IMR-90 (cell line): ENCODE results near the gene MAPRE3. TPM values are rescaled to one million over a fixed set of nuclear protein-coding genes. Genes with fewer than 3 reads are reported as not detected.

Source experiments
- ATAC-seq: fragments of 200-7000 bp; cut with Tn5 transposase; 2 replicates; pipeline ENCODE4 v1.9.1; 2020; ENCODE audit warnings: low read depth, mild to moderate bottlenecking, moderate library complexity
- BruUV-seq: library from RNA; stranded (reverse); fragments of 400-500 nt; replicated peaks from 2 replicates; lab custom pipeline; 2021; lab: Mats Ljungman, UMichigan
- CTCF ChIA-PET: fragments of 300-600 bp; formaldehyde crosslinking; extraction: SDS; loops from one replicate; lab custom pipeline; 2021; ENCODE audit warnings: antibody characterized with exemption; lab: Yijun Ruan, JAX
- POLR2A ChIA-PET: fragments of 300-600 bp; sonication (Branson Sonifier 250); formaldehyde crosslinking; loops from one replicate; lab custom pipeline; 2022; ENCODE audit warnings: antibody characterized with exemption; ENCODE audit not compliant: unreplicated experiment; lab: Charles Lee
- DNase-seq: peaks from one replicate; pipeline ENCODE4 v3.0.0; 2013
- H2AFZ ChIP-seq: replicated peaks from 2 replicates; pipeline ENCODE3; 2013; ENCODE audit warnings: low read length, mild to moderate bottlenecking; ENCODE audit not compliant: poor library complexity
- H2AK5ac ChIP-seq: 2 replicates; pipeline ENCODE4 v1.6.1; 2013; ENCODE audit warnings: low read depth, low read length, inconsistent platforms
- H2AK9ac ChIP-seq: replicated peaks from 2 replicates; pipeline ENCODE3; 2013; ENCODE audit warnings: mild to moderate bottlenecking, low read depth, low read length, moderate library complexity; ENCODE audit not compliant: poor library complexity
- H2BK120ac ChIP-seq: 2 replicates; pipeline ENCODE4 v1.6.1; 2013; ENCODE audit warnings: low read depth, low read length, inconsistent platforms
- H2BK15ac ChIP-seq: 3 replicates; pipeline ENCODE4 v1.6.1; 2013; ENCODE audit warnings: low read depth, low read length, inconsistent platforms
- H2BK20ac ChIP-seq: 2 replicates; pipeline ENCODE4 v1.6.1; 2013; ENCODE audit warnings: low read depth, mild to moderate bottlenecking, inconsistent platforms, low read length, moderate library complexity
- H2BK5ac ChIP-seq: 2 replicates; pipeline ENCODE4 v1.6.1; 2013; ENCODE audit warnings: mild to moderate bottlenecking, low read depth, low read length, inconsistent platforms; ENCODE audit not compliant: poor library complexity, severe bottlenecking
- H3K14ac ChIP-seq: replicated peaks from 2 replicates; pipeline ENCODE4 v1.6.1; 2013; ENCODE audit warnings: low read depth, low read length, inconsistent platforms
- H3K18ac ChIP-seq: 2 replicates; pipeline ENCODE4 v1.6.1; 2013; ENCODE audit warnings: low read depth, low read length, control low read depth
- H3K23ac ChIP-seq: 2 replicates; pipeline ENCODE4 v1.6.1; 2013; ENCODE audit warnings: low read depth, low read length, inconsistent platforms
- H3K27ac ChIP-seq: 2 replicates; pipeline ENCODE4 v1.5.1; 2013; ENCODE audit warnings: mild to moderate bottlenecking, control low read depth, low read length; ENCODE audit not compliant: insufficient read depth
- H3K27me3 ChIP-seq: 2 replicates; pipeline ENCODE4 v1.6.1; 2013; ENCODE audit warnings: low read length; ENCODE audit not compliant: control insufficient read depth, insufficient read depth
- H3K36me3 ChIP-seq: 2 replicates; pipeline ENCODE4 v1.6.1; 2013; ENCODE audit warnings: low read length, mixed read lengths; ENCODE audit not compliant: control insufficient read depth, insufficient read depth
- H3K4ac ChIP-seq: 2 replicates; pipeline ENCODE4 v1.6.1; 2013; ENCODE audit warnings: low read depth, low read length, inconsistent platforms
- H3K4me1 ChIP-seq: 2 replicates; pipeline ENCODE4 v1.6.1; 2013; ENCODE audit warnings: low read length, mixed read lengths; ENCODE audit not compliant: control insufficient read depth, insufficient read depth
- H3K4me2 ChIP-seq: 2 replicates; pipeline ENCODE4 v1.6.1; 2013; ENCODE audit warnings: low read depth, mild to moderate bottlenecking, control low read depth, low read length, moderate library complexity
- H3K4me3 ChIP-seq: 2 replicates; pipeline ENCODE4 v1.5.1; 2013; ENCODE audit warnings: low read depth, mild to moderate bottlenecking, control low read depth, low read length, moderate library complexity; ENCODE audit not compliant: insufficient read depth
- H3K56ac ChIP-seq: 2 replicates; pipeline ENCODE4 v1.6.1; 2013; ENCODE audit warnings: low read length, inconsistent platforms; ENCODE audit not compliant: insufficient read depth; ENCODE audit errors: extremely low read depth
- H3K79me1 ChIP-seq, 2 experiments: 2 replicates each; pipeline ENCODE4 v1.6.1; 2013; ENCODE audit warnings: low read length in 2 of 2, inconsistent platforms in 1 of 2, low read depth in 1 of 2
- H3K9ac ChIP-seq: 2 replicates; pipeline ENCODE4 v1.6.1; 2013; ENCODE audit warnings: low read depth, low read length, control low read depth
- H3K9me1 ChIP-seq: 2 replicates; pipeline ENCODE4 v1.6.1; 2013; ENCODE audit warnings: low read length, inconsistent platforms; ENCODE audit not compliant: insufficient read depth
- H3K9me3 ChIP-seq: 2 replicates; pipeline ENCODE4 v1.6.1; 2013; ENCODE audit warnings: low read length; ENCODE audit not compliant: control insufficient read depth, insufficient read depth
- H4K20me1 ChIP-seq: 2 replicates; pipeline ENCODE4 v1.6.1; 2013; ENCODE audit warnings: low read length, inconsistent platforms; ENCODE audit not compliant: insufficient read depth
- H4K5ac ChIP-seq: 2 replicates; pipeline ENCODE4 v1.6.1; 2013; ENCODE audit warnings: mild to moderate bottlenecking, low read depth, low read length, control low read depth
- H4K8ac ChIP-seq, 2 experiments: 2 replicates each; pipeline ENCODE4 v1.6.1; 2013; ENCODE audit warnings: low read depth in 2 of 2, low read length in 2 of 2, control low read depth in 1 of 2, inconsistent platforms in 1 of 2
- H4K91ac ChIP-seq: 2 replicates; pipeline ENCODE4 v1.6.1; 2013; ENCODE audit warnings: low read depth, low read length, inconsistent platforms; ENCODE audit not compliant: insufficient read depth
- BHLHE40 ChIP-seq: fragments of 150-350 bp; IDR thresholded peaks from 2 replicates; pipeline ENCODE4 v1.6.1; 2016; ENCODE audit warnings: mild to moderate bottlenecking, low read depth, low read length
- CEBPB ChIP-seq: IDR thresholded peaks from 2 replicates; pipeline ENCODE4 v1.6.1; 2012; ENCODE audit warnings: low read depth, low read length, improper control_type of control experiment
- FOS ChIP-seq: fragments of 150-350 bp; IDR thresholded peaks from 2 replicates; pipeline ENCODE4 v1.6.1; 2016; ENCODE audit warnings: low read depth, low read length
- MAFK ChIP-seq: IDR thresholded peaks from 2 replicates; pipeline ENCODE4 v1.6.1; 2012; ENCODE audit warnings: low read depth, low read length, improper control_type of control experiment
- NFE2L2 ChIP-seq: fragments of 150-350 bp; IDR thresholded peaks from 2 replicates; pipeline ENCODE4 v1.6.1; 2016; ENCODE audit warnings: low read depth, mild to moderate bottlenecking, low read length
- POLR2A ChIP-seq: IDR thresholded peaks from 2 replicates; pipeline ENCODE4 v1.6.1; 2012; ENCODE audit warnings: mild to moderate bottlenecking, low read depth, low read length
- RAD21 ChIP-seq: IDR thresholded peaks from 2 replicates; pipeline ENCODE4 v1.6.1; 2012; ENCODE audit warnings: low read length, improper control_type of control experiment
- RCOR1 ChIP-seq: IDR thresholded peaks from 2 replicates; pipeline ENCODE4 v1.6.1; 2012; ENCODE audit warnings: mild to moderate bottlenecking, low read length, improper control_type of control experiment; ENCODE audit not compliant: insufficient replicate concordance
- RFX5 ChIP-seq: IDR thresholded peaks from 2 replicates; pipeline ENCODE4 v1.8.0; 2012; ENCODE audit warnings: low read depth, mild to moderate bottlenecking, low read length, moderate library complexity
- SMC3 ChIP-seq: fragments of 150-350 bp; IDR thresholded peaks from 2 replicates; pipeline ENCODE4 v1.6.1; 2016; ENCODE audit warnings: low read depth, mild to moderate bottlenecking, antibody characterized with exemption, low read length, moderate library complexity
- WGBS, 2 experiments: methylation state at CpG; one replicate each; pipeline versions ENCODE4 v1.1.5 to v1.1.7; 2013; ENCODE audit warnings: missing lambda C conversion rate in 2 of 2; ENCODE audit not compliant: insufficient read length in 1 of 2; ENCODE audit errors: extremely low coverage in 2 of 2; 5-methylcytosine and 5-hydroxymethylcytosine counted together
- dilution Hi-C: fragments of 300-500 bp; cut with HindIII; formaldehyde crosslinking; loops from one replicate; pipeline ENCODE4 v1.14.3; 2018; ENCODE audit warnings: low sequenced_read_pairs; ENCODE audit not compliant: unreplicated experiment
- in situ Hi-C: fragments of 300-500 bp; cut with MboI; formaldehyde crosslinking; loops from 3 replicates; pipeline ENCODE4 v1.14.3; 2019; ENCODE audit warnings: low sequenced_read_pairs, inconsistent platforms, mixed read lengths
- intact Hi-C: fragments of 100-400 bp; cut with micrococcal nuclease; formaldehyde crosslinking; loops from 2 replicates; pipeline ENCODE4 v1.10.0; 2022
- polyA plus RNA-seq, 3 experiments: library from polyadenylated mRNA; depleted of rRNA; stranded (reverse); fragments of >200 nt; gene quantifications; 2 replicates each; pipeline ENCODE4 v1.2.3, GENCODE V29; 2012; ENCODE audit warnings: low replicate concordance in 1 of 3
- total RNA-seq: library from RNA; depleted of rRNA; stranded (reverse); fragments of >200 nt; gene quantifications from 2 replicates; pipeline ENCODE4 v1.2.3, GENCODE V29; 2012
- TF ChIP-seq, protein P1 (sequence below): fragments of 150-350 bp; IDR thresholded peaks from 2 replicates; pipeline ENCODE4 v1.6.1; 2016; ENCODE audit warnings: low read depth, mild to moderate bottlenecking, low read length, moderate library complexity, borderline replicate concordance
- TF ChIP-seq, protein P2 (sequence below): conservative IDR thresholded peaks from 2 replicates; pipeline ENCODE4 v1.5.1; 2012; ENCODE audit warnings: mild to moderate bottlenecking, low read depth, low read length, improper control_type of control experiment

Gene MAPRE3
- total and polyA plus RNA-seq, 2 of the 4 experiments (the other 2 are of a cell fraction): 1.8 to 20.3 TPM

DNA sequence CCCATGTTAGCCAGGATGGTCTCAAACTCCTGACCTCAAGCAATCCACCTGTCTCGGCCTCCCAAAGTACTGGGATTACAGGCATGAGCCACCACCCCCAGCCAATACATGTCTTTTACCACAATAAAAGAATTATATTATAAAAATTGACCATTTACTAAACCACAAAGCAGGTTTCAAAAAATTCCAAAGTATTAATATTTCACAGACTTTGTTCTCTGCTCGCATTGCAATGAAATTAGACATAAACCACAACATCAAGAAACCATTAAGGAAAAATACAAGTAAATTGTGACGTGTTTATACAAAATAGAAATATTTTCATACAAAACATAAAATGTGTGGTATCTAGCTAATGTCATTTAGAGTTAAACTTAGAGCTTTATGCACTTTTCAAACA, 13.4 kb upstream of the MAPRE3 start:
- Histone ChIP-seq H3K14ac (no peak overlapping the region), H3K36me3 (no peaks in the 10 kb centered on the region), H2BK15ac (no peak overlapping the region), H4K5ac (no peak overlapping the region), H3K27me3 (peaks cover 54% of the 10 kb centered on the region), H2BK20ac (no peak overlapping the region), H4K8ac (no peak overlapping the region), H3K18ac (no peak overlapping the region), H3K4me1 (no peaks in the 10 kb centered on the region), H4K20me1 (no peaks in the 10 kb centered on the region), H3K4me3 (no peak overlapping the region), H3K23ac (no peak overlapping the region), H3K79me1 (no peaks in the 10 kb centered on the region), H4K91ac (no peak overlapping the region), H2BK5ac (no peak overlapping the region), H2AFZ (no peak overlapping the region), H3K9me3 (no peaks in the 10 kb centered on the region), H2AK9ac (no peak overlapping the region), H3K4me2 (no peak overlapping the region), H2BK120ac (no peak overlapping the region), H3K9ac (no peak overlapping the region), H3K27ac (no peak overlapping the region), H3K9me1 (no peaks in the 10 kb centered on the region), H2AK5ac (no peak overlapping the region), H3K4ac (no peak overlapping the region), H3K56ac (no peak overlapping the region)
- BruUV-seq: no TSS peak
- dilution Hi-C loops: no loop called here
- ATAC-seq: no peak
- CTCF ChIA-PET: interaction anchor here (0.7 kb wide), 1 partner anchor 60 kb away, joined by 6 read pairs; no protein-coding TSS in a partner anchor
- in situ Hi-C loops: no loop called here
- POLR2A ChIA-PET: no interaction called here
- no CpG with 5 or more reads among the region's 3 CpGs for WGBS, 2 experiments
- no peak for TF ChIP-seq CEBPB
- TF ChIP-seq SMC3: no peak
- TF ChIP-seq POLR2A: no peak
- TF ChIP-seq BHLHE40: no peak
- TF ChIP-seq MAFK: no peak
- TF ChIP-seq, protein P1, sequence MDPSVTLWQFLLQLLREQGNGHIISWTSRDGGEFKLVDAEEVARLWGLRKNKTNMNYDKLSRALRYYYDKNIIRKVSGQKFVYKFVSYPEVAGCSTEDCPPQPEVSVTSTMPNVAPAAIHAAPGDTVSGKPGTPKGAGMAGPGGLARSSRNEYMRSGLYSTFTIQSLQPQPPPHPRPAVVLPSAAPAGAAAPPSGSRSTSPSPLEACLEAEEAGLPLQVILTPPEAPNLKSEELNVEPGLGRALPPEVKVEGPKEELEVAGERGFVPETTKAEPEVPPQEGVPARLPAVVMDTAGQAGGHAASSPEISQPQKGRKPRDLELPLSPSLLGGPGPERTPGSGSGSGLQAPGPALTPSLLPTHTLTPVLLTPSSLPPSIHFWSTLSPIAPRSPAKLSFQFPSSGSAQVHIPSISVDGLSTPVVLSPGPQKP: no peak
- TF ChIP-seq FOS: no peak
- no peak for TF ChIP-seq RAD21
- TF ChIP-seq, protein P2, sequence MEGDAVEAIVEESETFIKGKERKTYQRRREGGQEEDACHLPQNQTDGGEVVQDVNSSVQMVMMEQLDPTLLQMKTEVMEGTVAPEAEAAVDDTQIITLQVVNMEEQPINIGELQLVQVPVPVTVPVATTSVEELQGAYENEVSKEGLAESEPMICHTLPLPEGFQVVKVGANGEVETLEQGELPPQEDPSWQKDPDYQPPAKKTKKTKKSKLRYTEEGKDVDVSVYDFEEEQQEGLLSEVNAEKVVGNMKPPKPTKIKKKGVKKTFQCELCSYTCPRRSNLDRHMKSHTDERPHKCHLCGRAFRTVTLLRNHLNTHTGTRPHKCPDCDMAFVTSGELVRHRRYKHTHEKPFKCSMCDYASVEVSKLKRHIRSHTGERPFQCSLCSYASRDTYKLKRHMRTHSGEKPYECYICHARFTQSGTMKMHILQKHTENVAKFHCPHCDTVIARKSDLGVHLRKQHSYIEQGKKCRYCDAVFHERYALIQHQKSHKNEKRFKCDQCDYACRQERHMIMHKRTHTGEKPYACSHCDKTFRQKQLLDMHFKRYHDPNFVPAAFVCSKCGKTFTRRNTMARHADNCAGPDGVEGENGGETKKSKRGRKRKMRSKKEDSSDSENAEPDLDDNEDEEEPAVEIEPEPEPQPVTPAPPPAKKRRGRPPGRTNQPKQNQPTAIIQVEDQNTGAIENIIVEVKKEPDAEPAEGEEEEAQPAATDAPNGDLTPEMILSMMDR: no peak
- TF ChIP-seq NFE2L2: no peak
- TF ChIP-seq RFX5: no peak
- no peak for TF ChIP-seq RCOR1
- intact Hi-C loops: no loop called here
- DNase-seq: no peak
